Panc1 (cell line): ENCODE measurements around the gene ABCG8. TPM values are rescaled to one million over a fixed set of nuclear protein-coding genes. Genes with fewer than 3 reads are reported as not detected.

Source experiments
- ATAC-seq: fragments of 200-7000 bp; cut with Tn5 transposase; 2 replicates; pipeline ENCODE4 v1.9.1; 2020; ENCODE audit warnings: mild to moderate bottlenecking, moderate library complexity
- BruUV-seq: library from RNA; stranded (reverse); fragments of 400-500 nt; replicated peaks from 2 replicates; lab custom pipeline; 2021; lab: Mats Ljungman, UMichigan
- CTCF ChIA-PET: fragments of 300-600 bp; sonication (Branson Sonifier 250); formaldehyde crosslinking; loops from one replicate; lab custom pipeline; 2022; ENCODE audit warnings: antibody characterized with exemption; lab: Charles Lee
- POLR2A ChIA-PET: fragments of 300-600 bp; sonication (Branson Sonifier 250); formaldehyde crosslinking; loops from one replicate; lab custom pipeline; 2022; ENCODE audit warnings: antibody characterized with exemption; lab: Charles Lee
- DNase-seq: peaks from one replicate; pipeline ENCODE4 v3.0.0-alpha.2; 2010; ENCODE audit warnings: low read depth, low spot score
- H3K27ac ChIP-seq: 2 replicates; pipeline ENCODE4 v1.5.1; 2011; ENCODE audit warnings: mild to moderate bottlenecking, low read length, inconsistent platforms
- H3K27me3 ChIP-seq: fragments of 200-500 bp; sonication (Bioruptor generic); 2 replicates; pipeline ENCODE4 v1.6.0; 2014; ENCODE audit warnings: low read length, inconsistent platforms; ENCODE audit not compliant: control insufficient read depth, insufficient read depth
- H3K36me3 ChIP-seq: fragments of 200-500 bp; sonication (Bioruptor generic); 2 replicates; pipeline ENCODE4 v1.5.1; 2014; ENCODE audit warnings: inconsistent platforms, mild to moderate bottlenecking, low read length, moderate library complexity; ENCODE audit not compliant: control insufficient read depth, insufficient read depth
- H3K4me1 ChIP-seq: 2 replicates; pipeline ENCODE4 v1.5.1; 2011; ENCODE audit warnings: inconsistent platforms, mild to moderate bottlenecking, low read length, moderate library complexity; ENCODE audit not compliant: control insufficient read depth, insufficient read depth
- H3K4me3 ChIP-seq, 2 experiments: 2 replicates each; pipeline ENCODE4 v1.5.1; 2011 to 2012; ENCODE audit warnings: low read depth in 2 of 2, low read length in 2 of 2, mild to moderate bottlenecking in 2 of 2, inconsistent platforms in 1 of 2, moderate library complexity in 1 of 2
- H3K9me3 ChIP-seq: fragments of 200-500 bp; sonication (Bioruptor generic); 2 replicates; pipeline ENCODE4 v1.5.1; 2014; ENCODE audit warnings: low read depth, mild to moderate bottlenecking, inconsistent platforms, low read length, moderate library complexity; ENCODE audit not compliant: control insufficient read depth, insufficient read depth
- POLR2AphosphoS5 ChIP-seq: IDR thresholded peaks from 2 replicates; pipeline ENCODE4 v1.6.1; 2012; ENCODE audit warnings: mild to moderate bottlenecking, low read depth, low read length, moderate library complexity
- REST ChIP-seq, 2 experiments: IDR thresholded peaks; 2 replicates each; pipeline ENCODE4 v1.6.1; 2011 to 2012; ENCODE audit warnings: low read depth in 2 of 2, control low read depth in 1 of 2, low read length in 1 of 2, mild to moderate bottlenecking in 1 of 2, moderate library complexity in 1 of 2; ENCODE audit not compliant: insufficient read depth in 1 of 2
- SIN3A ChIP-seq: IDR thresholded peaks from 2 replicates; pipeline ENCODE4 v1.6.1; 2012; ENCODE audit warnings: low read depth, mild to moderate bottlenecking, low read length, moderate library complexity, borderline replicate concordance; ENCODE audit not compliant: insufficient read depth
- TCF7L2 ChIP-seq: IDR thresholded peaks from 2 replicates; pipeline ENCODE4 v1.6.1; 2011; ENCODE audit warnings: mild to moderate bottlenecking, low read depth, low read length, inconsistent platforms
- in situ Hi-C: cut with HindIII; loops from 2 replicates; pipeline ENCODE4 v1.10.0; 2016; ENCODE audit warnings: low sequenced_read_pairs, low pct_unique_long_range_greater_than_20kb
- intact Hi-C: fragments of 100-400 bp; cut with micrococcal nuclease; formaldehyde crosslinking; loops from one replicate; pipeline ENCODE4 v1.10.0; 2022; ENCODE audit not compliant: unreplicated experiment
- total RNA-seq: library from RNA; stranded (reverse); gene quantifications from one replicate; pipeline ENCODE4 v1.2.1, GENCODE V29; 2021; ENCODE audit not compliant: unreplicated experiment
- TF ChIP-seq, protein P1 (sequence below): fragments of 450-650 bp; IDR thresholded peaks from 2 replicates; pipeline ENCODE4 v1.5.1; 2017; ENCODE audit warnings: mild to moderate bottlenecking

Gene ABCG8
- total RNA-seq, 1 experiment from 2014 or later = 0.03 TPM

GRCh38 chr2:43819491-43820163 lies 19.1 kb upstream of the ABCG8 start:
- POLR2A ChIA-PET = no interaction called here
- Histone ChIP-seq H3K36me3 (no peaks in the 10 kb centered on the region), H3K9me3 (no peaks in the 10 kb centered on the region), H3K4me3 (no peak overlapping the region), H3K27me3 (peaks cover 3% of the 10 kb centered on the region; the same call in 1 of the 2 replicates), H3K4me1 (no peaks in the 10 kb centered on the region), H3K27ac (no peak overlapping the region)
- ATAC-seq (no peak), DNase-seq (no peak)
- intact Hi-C loops = no loop called here
- TF ChIP-seq SIN3A = no peak
- CTCF ChIA-PET = no interaction called here
- in situ Hi-C loops = no loop called here
- no TSS peak for BruUV-seq

DNA sequence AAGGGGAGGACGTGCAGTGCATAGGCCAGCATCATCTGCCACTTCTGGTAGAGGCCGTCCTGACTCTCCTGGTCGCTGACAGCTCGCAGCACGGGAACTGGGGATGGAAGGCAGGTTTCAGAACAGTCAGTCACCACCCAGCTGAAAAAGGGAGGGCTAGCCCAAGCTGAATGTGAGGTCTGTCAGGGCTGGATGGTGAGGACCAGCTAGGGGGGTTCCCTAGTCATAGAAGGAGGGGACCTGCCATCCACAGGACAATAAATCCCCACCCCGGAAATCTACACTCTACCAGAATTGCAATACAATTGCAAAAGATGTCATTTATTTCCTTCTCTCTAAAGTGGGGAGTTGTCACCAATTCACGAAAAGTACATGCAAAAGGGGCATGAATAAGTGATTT lies 15.9 kb upstream of the ABCG8 start:
- intact Hi-C loops (no loop called here), in situ Hi-C loops (no loop called here)
- ATAC-seq = no peak; the same call in 1 of the 2 replicates
- no peak overlapping the region for H3K4me3 ChIP-seq
- peaks cover 3% of the 10 kb centered on the region; the same call in 1 of the 2 replicates for H3K27me3 ChIP-seq
- H3K4me1 ChIP-seq = no peaks in the 10 kb centered on the region
- H3K36me3 ChIP-seq = no peaks in the 10 kb centered on the region
- no TSS peak for BruUV-seq
- TF ChIP-seq TCF7L2 (no peak), POLR2AphosphoS5 (no peak), REST (IDR thresholded peaks at IDR 0.05; ENCODE audit: insufficient read depth in 1 of 2, low read depth in 2 of 2, low read length in 1 of 2) (no peak), SIN3A (no peak)
- TF ChIP-seq, protein P1, sequence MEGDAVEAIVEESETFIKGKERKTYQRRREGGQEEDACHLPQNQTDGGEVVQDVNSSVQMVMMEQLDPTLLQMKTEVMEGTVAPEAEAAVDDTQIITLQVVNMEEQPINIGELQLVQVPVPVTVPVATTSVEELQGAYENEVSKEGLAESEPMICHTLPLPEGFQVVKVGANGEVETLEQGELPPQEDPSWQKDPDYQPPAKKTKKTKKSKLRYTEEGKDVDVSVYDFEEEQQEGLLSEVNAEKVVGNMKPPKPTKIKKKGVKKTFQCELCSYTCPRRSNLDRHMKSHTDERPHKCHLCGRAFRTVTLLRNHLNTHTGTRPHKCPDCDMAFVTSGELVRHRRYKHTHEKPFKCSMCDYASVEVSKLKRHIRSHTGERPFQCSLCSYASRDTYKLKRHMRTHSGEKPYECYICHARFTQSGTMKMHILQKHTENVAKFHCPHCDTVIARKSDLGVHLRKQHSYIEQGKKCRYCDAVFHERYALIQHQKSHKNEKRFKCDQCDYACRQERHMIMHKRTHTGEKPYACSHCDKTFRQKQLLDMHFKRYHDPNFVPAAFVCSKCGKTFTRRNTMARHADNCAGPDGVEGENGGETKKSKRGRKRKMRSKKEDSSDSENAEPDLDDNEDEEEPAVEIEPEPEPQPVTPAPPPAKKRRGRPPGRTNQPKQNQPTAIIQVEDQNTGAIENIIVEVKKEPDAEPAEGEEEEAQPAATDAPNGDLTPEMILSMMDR = no peak
- no peak overlapping the region for H3K27ac ChIP-seq
- ChIA-PET POLR2A (no interaction called here), CTCF (no interaction called here)
- DNase-seq = no peak
- H3K9me3 ChIP-seq = no peaks in the 10 kb centered on the region

DNA sequence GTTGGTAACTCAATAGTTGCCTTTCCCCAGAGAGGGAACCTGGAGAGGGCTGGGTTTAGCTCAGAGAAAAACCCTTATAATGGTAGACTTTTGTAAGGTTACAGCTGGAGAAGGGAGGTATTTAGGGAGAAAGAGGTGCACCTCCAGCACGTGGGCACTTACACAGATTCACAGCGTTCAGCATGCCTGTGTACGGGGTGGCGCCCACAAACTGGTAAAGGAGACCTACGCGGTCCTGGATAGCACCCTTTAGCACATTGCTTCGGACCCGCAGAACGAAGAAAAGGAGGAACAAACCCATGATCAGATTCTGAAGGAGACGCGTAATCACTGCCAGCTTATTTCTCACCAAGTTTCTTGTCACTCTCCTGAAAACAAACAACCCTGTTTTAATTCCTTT lies 15.0 kb upstream of the ABCG8 start:
- ATAC-seq (no peak), DNase-seq (no peak)

More for the DNA sequence above, 15.0 kb upstream of the ABCG8 start:
- POLR2A ChIA-PET = no interaction called here
- no peak overlapping the region for H3K27ac ChIP-seq
- in situ Hi-C loops (no loop called here), intact Hi-C loops (no loop called here)
- H3K9me3 ChIP-seq = no peaks in the 10 kb centered on the region
- H3K4me1 ChIP-seq = no peaks in the 10 kb centered on the region
- no peak overlapping the region for H3K4me3 ChIP-seq
- CTCF ChIA-PET = no interaction called here
- no peaks in the 10 kb centered on the region for H3K36me3 ChIP-seq
- TF ChIP-seq REST (IDR thresholded peaks at IDR 0.05; ENCODE audit: insufficient read depth in 1 of 2, low read depth in 2 of 2, low read length in 1 of 2) = no peak
- TF ChIP-seq, protein P1 = no peak
- TF ChIP-seq TCF7L2 = no peak
- TF ChIP-seq SIN3A = no peak
- no peak for TF ChIP-seq POLR2AphosphoS5
- BruUV-seq = no TSS peak
- H3K27me3 ChIP-seq = peaks cover 3% of the 10 kb centered on the region; the same call in 1 of the 2 replicates
